IPS-18c (cell line): ENCODE results near the gene LPCAT1.

Experiments
- H3K4me3 ChIP-seq: 2 replicates; pipeline ENCODE4 v1.7.0; 2013; ENCODE audit warnings: low read depth, mild to moderate bottlenecking, low read length, moderate library complexity; ENCODE audit not compliant: insufficient read depth
- H3K9me3 ChIP-seq: one replicate; pipeline ENCODE4 v1.6.1; 2013; ENCODE audit warnings: mild to moderate bottlenecking, low read length, moderate library complexity; ENCODE audit not compliant: control insufficient read depth, insufficient read depth

The LPCAT1 gene

DNA sequence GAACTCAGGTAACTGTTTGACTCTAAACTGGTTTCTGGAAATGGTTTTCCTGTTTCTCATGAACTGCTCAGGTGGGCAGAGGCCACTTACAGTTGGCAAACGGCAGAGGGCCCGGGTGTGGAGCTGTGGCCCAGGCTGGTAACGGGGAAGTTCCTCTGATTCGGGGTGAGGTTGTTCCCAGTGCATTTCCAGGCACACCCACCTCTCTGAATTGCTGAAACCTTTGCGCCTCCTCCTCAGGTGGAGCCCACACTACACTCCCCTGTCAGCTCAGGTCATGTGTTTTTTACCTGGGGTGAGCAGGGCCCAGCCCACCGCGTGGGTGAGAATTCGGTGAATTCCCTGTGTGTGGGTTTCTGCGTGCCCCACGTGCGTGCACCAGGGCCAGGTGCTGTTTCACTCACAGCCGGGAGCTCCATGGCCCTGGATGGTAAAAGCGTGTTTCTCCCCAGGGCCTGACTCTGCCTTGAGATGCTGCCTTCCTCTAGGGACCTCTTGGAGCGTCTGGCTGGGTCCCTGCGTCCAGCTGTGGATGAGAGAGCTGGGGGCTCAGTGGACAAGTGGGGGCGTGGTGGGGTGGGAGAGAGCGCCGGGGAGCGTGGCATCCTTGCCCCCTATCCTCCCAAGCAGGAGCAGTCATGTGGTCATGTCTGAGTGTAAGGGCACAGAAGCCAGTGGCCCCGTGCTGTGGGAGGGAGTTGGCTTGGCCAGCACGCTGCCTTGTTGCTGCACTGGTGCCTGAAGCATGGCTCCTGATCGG, 33.5 kb upstream of the LPCAT1 start:
- H3K4me3 ChIP-seq = no peak overlapping the region

DNA sequence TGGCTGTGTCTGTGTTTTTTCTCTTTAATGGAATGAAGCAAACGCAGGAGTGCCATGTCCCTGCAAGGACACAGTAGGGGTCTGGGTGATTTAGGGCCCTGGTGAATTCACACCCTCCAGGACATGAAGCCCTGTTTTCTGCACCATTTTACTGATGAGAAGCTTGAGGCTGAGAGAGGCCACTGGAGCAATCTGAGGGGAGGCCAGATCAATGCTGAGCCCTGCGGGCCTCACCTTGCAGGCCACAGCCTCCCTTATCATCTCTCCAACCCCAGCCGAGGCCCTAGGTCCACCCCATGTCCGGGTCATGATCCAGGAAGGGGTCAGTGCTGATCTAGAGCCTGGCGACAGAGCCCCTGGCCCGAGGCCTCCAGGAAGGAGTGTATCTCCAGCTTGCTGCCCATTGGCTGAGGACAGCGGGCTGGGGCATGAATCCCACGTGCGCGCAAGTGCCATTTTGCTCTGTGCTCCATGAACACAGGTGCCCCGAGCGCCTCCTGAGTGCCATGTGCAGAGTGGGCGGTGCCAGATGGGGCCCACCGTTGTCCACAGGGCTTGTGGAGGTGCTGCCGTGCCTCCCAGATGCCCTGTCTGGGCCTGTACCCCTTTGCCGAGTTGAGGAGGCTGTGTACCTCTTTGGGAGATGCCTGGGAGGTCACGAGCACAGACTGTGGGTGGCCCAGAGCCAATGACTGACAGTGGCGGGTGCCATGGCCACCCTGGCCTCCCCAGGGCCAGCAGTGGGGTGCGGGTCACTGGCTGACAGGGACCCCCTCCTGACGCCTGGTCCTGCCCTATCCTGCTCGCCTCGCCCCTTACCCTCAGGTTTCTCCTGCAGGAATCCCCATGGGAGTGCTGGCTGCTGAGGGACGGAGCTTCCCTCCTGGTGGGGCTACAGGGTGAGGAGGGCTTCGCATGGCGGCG, 32.3 kb upstream of the LPCAT1 start:
- peaks cover 3% of the 10 kb centered on the region for H3K9me3 ChIP-seq
- H3K4me3 ChIP-seq = no peak overlapping the region

More for the DNA sequence above, 33.5 kb upstream of the LPCAT1 start:
- H3K9me3 ChIP-seq = peaks cover 5% of the 10 kb centered on the region

DNA sequence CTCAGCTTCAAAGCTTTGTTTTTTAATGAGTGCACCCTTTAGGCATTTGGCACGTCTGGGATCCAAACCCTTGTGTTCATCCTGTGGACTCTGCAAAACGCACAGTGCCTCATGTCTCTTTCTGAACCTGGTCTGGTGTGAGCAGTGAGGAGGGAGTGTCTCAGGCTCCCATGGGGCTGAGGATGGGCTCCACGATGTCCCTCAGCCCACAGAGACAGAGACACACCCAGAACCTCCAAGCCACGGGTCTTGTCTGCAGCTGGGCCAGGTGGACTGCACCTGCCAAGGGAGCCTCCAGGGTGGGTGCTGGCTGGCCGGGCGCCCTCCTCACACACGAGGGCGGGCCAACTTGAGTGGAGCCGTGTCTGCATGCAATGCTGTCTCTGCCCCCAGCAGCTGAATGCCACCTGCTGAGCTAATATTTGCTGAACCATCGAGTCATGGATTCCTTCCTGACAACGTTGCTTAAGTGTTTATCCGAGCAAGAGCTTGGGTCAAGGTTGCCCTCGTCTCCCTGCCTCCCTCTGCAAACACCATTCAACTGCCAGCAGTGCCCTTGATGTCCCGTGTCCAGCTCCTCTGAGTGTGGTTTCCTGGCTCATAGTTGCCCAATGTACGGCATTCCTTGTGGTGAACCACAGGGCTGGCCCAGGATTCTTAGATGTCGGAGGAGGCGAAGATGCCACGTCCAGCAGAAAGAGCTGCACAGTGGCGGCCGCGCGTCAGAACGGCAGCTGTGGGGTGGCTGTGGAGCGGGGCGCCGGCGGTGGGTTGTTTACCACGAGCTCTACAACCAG, 31.4 kb upstream of the LPCAT1 start:
- Histone ChIP-seq H3K4me3 (no peak overlapping the region), H3K9me3 (peaks cover 3% of the 10 kb centered on the region)

DNA sequence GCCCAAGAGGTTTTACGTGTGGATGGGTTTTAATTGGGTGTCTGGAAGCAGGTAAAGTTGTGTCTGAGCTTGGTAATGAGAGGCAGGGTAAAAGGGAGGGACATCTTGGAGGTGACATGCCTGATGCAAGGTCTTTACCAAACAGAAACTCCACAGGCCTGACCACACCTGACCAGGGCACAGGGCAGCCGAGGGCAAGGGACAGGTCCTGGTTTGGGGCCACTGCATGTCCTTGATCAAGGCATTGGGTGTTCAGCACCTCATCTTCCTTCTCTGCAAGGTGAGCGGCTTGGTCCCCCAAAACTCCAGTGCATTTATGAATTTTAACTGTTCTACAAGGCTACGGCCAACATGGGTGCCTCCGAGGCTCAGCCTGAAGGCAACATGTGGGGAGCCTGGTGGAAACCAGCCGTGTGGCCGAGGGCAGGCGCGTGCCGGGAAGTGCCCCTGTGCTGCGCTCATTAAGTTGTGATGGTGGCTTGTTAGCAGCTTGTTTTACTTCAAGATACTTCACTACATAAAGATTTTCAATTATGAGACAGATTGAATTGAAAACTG, 30.7 kb upstream of the LPCAT1 start:
- no peak overlapping the region for H3K4me3 ChIP-seq
- no peaks in the 10 kb centered on the region for H3K9me3 ChIP-seq

DNA sequence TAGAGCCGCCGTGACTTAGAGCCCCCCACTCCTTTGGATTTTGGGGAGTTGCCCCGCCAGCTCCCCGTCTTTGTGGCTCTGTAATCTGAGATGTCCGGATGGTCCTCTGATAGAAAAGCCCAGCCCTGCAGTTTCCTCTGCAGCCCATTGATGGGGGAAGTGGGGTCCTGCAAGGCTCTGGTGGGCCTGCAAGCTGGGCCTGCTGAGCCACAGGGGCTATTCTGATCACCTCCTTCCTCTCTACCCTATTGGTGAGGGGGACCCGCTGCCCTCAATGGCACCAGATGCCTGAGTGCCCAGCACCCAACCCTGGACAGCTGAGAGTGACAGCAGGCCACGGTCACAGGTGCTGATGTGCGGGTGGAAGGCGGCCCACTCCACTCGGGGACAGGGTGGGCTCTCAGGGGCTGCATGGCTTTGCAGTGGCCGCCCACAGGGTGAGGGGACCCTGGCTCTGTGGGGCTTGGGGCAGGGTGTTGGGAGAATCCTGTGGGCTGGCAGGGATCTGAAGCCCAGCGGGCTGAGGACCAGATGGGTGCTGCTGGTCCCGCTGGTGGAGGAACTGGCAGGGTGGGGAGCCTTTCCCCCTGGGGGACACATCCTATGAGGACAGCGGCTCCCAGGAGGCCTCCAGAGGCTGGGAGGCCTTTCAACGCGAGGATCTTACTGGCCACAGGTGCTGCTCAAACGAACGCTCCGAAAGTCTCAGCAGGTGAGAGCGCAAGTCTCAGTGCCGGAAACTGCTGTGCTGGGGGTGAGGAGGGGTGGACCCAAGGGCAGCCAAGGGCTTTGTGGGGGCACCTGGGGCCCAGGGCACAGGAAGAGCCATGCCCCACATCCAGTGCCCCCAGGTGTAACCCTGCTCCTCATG, 30.0 kb upstream of the LPCAT1 start:
- no peaks in the 10 kb centered on the region for H3K9me3 ChIP-seq
- H3K4me3 ChIP-seq = no peak overlapping the region

DNA sequence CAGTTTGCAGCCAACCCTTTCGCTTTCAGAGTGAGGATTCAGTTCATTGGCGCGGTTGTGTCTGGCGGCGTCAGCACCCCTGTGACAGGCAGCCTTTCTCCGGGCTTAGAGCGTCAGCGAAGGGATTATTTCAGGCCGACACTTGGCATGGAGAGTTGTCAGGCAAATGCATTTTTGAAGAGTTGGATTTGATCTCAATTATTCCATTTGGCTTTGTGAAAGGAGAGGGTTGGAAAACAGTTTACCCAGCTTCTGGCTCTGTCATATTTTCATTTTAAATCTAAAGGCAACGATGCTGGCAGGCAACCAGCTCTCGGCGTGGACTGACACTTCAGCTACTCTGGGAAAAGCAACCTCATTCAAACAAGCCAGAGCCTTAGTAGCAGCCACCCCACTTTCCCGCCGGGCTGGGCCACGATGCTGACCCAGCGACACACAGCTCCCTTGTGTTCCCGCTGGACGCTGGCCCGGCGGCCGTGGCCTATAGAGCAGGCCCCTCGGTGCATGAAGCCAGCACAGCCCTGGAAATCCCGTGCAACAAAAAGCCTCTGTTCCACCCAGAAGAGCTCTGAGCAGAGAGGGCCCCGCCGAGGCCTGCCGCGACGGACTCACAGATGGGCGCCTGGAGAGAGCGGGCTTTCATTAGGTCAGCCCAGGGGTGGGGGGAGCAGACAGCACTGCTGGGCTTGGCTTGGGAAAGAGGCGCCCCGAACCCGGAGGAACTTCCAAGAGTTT, 28.9 kb upstream of the LPCAT1 start:
- no peaks in the 10 kb centered on the region for H3K9me3 ChIP-seq
- no peak overlapping the region for H3K4me3 ChIP-seq

DNA sequence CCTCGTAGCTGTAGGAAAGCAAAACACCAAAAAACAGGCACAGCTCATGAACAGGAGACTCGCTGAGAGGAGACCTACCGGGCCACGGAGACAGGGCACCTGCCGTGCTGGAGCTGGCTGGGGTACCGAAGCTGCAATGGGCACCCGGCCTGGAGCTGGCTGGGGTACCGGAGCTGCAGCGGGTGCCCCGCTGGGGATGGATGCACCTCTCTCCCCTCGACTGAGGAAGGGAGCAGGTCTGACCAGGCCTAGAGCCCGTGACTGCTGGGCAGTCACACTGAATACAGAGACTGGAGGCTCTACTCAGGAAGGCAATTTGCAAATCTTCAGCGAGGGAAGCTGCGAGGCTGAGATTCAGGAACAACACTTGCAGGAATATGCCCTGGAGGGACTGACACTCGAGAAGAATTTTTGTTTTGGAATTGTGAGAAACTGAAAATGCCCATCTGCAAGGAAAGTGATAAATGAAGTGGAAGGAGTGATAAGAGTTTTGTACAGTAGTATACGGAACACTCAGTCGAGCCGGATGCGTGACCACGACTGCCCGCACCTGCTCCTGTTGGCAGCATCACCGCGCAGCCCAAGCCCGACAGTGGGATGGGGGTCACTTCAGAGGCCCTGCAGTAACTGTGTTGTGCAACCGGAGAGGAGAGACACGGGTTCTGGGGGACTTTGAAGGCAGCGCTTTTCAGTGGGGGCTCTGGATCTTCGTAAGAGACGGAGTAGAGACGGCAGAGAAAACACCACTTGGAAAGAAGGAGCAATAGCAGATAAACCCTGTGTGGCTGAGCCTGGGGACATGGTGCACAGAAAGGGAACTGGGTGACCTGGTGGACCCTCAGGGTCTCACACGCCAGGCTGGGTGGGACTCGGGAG, 27.9 kb upstream of the LPCAT1 start:
- Histone ChIP-seq H3K4me3 (no peak overlapping the region), H3K9me3 (no peaks in the 10 kb centered on the region)

DNA sequence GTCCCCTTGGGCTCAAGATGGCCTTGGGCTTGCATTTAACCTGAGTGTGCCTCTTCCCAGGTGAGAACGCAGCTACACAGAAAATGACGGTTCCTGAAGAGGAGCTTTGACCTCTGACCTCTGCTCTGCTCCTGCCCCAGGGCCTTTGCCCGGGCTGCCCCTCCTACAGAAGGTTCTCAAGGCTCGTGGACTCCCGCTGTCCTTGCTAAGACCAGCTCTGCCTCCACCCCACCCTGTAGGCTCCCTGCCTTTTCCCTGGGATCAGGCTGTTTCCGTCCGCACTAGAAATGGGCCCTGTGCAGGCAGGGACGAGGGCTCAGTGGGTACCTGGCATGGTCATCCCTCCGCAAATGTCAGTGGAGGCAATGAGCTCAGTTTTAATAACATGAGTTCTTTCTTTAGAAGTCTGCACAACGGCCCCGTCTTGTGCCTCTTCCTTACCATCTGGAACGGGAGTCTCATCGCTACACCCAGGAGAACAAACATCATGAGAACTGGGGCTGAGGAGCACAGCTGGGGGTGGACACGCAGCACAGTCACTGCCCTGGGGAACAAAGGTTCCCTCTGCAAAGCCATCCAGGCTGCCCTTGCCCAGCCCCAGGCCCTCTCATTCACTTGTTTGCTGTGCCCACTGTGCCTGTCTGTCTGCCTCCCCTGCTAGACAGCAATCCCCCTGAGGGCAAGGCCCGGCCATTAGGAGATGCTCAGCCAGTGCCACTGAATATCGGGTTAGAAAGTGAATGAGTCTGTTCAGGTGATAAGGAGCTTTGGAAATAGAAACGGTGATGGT, 26.7 kb upstream of the LPCAT1 start:
- Histone ChIP-seq H3K4me3 (no peak overlapping the region), H3K9me3 (no peaks in the 10 kb centered on the region)

DNA sequence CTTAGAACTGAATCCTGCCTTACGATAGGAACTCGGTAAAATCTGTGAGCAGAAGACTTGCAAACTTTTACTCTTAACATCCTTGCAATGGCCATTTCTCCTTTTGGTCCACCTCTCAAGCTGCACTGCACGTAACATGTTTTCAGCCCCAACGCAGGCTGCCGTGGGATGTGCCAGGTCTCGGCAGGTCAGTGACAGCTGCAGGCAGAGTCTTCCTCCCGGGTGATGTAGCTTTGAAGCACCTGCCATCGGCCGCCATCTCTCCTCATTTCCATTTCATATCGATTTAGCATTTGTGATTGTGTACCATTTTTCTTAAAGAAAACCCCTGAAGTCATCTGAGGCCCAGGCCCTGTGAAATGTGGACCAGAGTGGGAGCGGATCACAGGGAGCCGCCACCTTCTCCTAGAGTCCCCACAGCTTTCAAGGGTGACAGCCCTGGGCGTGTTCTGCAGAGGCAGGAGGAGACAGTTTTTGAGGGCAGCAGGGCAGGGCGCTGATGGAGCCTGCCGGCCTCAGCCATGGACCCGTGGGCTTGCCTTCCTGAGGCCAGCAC, 25.8 kb upstream of the LPCAT1 start:
- H3K4me3 ChIP-seq = no peak overlapping the region
- no peaks in the 10 kb centered on the region for H3K9me3 ChIP-seq

DNA sequence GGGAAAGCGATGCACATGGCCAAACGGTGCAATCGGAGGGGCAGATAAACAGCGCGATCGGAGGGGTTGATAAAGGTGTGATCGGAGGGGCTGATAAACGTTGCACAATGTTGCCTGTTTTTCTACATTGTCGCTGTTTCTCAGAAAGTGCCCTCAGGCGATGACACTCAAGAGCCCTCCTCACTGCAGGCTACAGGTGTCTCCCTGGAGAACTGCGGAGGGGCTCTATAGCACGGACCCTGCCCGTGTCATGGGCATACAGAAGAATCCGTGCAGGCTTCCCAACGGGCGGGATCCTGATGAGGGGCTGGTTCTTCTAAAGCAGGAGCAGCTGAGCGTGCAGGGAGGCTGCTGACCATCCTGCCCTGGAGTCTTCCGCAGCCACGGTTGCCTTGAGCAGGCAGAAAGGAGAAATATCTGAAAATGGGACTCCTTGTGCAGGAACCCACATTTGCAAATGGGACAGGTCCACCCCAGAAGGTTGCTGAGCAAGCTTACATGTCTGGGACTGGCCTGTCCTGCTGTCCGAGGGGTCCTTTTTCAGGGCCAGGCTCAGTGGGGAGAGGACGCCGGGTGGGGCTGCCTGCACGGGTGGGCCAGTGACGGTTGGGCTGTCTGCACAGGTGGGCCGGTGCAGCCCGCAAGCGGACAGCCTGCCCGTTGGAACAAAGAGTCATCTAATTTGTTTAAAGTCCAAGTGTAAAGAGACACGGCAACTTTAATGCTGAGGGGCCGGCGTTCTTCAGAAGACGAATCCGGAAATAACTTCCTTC, 25.1 kb upstream of the LPCAT1 start:
- H3K4me3 ChIP-seq = no peak overlapping the region
- H3K9me3 ChIP-seq = no peaks in the 10 kb centered on the region

DNA sequence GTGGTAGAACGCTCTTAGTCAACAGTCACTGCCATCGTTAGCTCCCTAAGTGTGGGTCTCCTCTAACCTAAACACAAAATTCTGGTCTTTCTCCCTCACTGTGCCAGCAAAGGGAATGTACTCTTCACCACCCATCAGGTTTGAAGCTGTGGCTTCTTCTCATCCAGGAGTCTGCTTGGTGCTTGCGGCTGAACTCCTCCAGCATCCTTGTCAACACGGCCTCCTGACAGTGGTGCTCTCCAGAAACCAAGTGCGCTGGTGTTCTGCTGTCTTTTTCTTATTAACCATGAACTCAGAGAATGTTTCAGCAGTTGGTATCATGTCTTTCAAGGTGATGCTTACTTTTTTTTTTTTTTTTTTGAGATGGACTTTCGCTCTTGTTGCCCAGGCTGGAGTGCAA, 23.9 kb upstream of the LPCAT1 start:
- H3K4me3 ChIP-seq = no peak overlapping the region

DNA sequence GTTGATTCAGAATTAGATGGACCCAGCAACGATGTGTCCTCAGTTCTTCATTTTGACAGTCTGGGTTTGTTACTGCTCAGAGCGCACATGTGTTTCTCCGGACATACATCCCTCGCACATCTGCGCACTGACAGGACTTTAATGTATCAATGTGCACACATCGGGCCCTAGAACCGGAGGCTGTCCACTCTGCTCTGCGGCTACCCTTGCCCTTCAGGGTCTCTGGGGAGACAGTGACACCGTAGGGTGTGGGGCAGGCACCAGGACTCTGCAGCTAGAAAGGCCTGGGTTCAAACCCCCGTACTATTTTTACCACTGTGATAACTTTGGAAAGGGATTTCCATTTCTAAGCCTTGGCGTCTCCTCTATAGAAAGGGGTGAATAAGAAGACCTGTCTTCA, 23.5 kb upstream of the LPCAT1 start:
- Histone ChIP-seq H3K9me3 (no peaks in the 10 kb centered on the region), H3K4me3 (no peak overlapping the region)

More for the DNA sequence above, 23.9 kb upstream of the LPCAT1 start:
- H3K9me3 ChIP-seq = no peaks in the 10 kb centered on the region

DNA sequence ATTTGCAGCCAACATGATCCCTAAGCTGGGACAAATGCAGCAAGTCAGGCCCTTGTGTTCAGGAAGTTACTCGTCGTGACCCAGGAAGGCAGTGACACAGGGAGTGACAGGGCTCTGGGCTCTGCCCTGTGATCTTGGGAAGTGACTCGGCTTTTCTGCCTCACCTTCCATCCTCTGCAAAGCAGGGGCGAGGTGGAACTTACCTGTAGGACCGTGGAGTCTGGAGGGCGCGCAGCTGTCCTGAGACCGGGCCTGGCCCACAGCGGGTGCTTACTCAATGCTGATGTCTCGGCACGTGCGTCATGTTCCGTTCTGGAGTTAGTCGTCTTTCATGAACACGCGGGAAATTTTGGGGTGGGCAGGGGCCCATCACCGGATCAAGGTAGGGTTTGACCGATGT, 22.8 kb upstream of the LPCAT1 start:
- Histone ChIP-seq H3K9me3 (no peaks in the 10 kb centered on the region), H3K4me3 (no peak overlapping the region)
